ENCODE results near the gene CD2BP2. TPM values are rescaled to one million over a fixed set of nuclear protein-coding genes. Genes with fewer than 3 reads are reported as not detected.
A peak's percentile ranks its signal among the peaks of the same experiment; 100 is the strongest.

The CD2BP2 gene
- polyA plus RNA-seq, 1 of the 3 experiments (the other 2 are of a cell fraction), result 80.8 TPM

DNA sequence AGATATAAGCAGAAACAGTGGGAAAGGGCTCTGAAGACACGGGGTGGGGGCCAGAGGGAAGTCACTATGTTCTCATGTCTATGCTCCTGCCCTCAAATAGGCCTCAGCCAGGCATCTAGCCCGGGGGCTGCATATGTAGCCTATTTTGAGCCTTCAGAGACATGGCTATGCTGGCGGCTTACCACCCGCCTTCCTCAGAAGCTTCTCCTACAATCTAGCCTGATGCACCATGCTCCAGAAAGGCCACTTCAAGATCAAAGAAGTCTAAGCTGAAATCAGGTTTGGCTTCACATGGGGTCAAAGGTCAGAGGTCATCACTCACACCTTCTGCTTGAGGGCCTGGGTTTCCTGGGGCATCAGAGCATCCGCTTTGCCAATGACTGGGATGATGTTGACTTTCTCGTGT is 25.7 kb upstream of the CD2BP2 start (continued):
- TF ChIP-seq GABPA (IDR thresholded peaks at IDR 0.05; ENCODE audit: low read depth), result no peak
- TF ChIP-seq, protein P1, sequence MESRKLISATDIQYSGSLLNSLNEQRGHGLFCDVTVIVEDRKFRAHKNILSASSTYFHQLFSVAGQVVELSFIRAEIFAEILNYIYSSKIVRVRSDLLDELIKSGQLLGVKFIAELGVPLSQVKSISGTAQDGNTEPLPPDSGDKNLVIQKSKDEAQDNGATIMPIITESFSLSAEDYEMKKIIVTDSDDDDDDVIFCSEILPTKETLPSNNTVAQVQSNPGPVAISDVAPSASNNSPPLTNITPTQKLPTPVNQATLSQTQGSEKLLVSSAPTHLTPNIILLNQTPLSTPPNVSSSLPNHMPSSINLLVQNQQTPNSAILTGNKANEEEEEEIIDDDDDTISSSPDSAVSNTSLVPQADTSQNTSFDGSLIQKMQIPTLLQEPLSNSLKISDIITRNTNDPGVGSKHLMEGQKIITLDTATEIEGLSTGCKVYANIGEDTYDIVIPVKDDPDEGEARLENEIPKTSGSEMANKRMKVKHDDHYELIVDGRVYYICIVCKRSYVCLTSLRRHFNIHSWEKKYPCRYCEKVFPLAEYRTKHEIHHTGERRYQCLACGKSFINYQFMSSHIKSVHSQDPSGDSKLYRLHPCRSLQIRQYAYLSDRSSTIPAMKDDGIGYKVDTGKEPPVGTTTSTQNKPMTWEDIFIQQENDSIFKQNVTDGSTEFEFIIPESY (IDR thresholded peaks at IDR 0.05; ENCODE audit: borderline replicate concordance, low read depth), result no peak
- TF ChIP-seq, protein P2, sequence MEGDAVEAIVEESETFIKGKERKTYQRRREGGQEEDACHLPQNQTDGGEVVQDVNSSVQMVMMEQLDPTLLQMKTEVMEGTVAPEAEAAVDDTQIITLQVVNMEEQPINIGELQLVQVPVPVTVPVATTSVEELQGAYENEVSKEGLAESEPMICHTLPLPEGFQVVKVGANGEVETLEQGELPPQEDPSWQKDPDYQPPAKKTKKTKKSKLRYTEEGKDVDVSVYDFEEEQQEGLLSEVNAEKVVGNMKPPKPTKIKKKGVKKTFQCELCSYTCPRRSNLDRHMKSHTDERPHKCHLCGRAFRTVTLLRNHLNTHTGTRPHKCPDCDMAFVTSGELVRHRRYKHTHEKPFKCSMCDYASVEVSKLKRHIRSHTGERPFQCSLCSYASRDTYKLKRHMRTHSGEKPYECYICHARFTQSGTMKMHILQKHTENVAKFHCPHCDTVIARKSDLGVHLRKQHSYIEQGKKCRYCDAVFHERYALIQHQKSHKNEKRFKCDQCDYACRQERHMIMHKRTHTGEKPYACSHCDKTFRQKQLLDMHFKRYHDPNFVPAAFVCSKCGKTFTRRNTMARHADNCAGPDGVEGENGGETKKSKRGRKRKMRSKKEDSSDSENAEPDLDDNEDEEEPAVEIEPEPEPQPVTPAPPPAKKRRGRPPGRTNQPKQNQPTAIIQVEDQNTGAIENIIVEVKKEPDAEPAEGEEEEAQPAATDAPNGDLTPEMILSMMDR (IDR thresholded peaks at IDR 0.05), result no peak
- no peak for TF ChIP-seq SIN3A (IDR thresholded peaks at IDR 0.05; ENCODE audit: borderline replicate concordance, low read depth, low read length)

GRCh38 chr16:30380072-30380802 is 25.1 kb upstream of the CD2BP2 start:
- ChIA-PET CTCF (interaction anchor here (1.5 to 2.6 kb wide), 2 partner anchors 15 to 29 kb away, joined by 6 to 15 read pairs; partner anchors contain the start of gene ZNF48), POLR2A (interaction anchor here (5.1 kb wide), 1 partner anchor 14 kb away, joined by 33 read pairs; the partner anchor contains the start of gene ZNF48)
- no peak overlapping the region for H3K4me3 ChIP-seq (ENCODE audit: low read depth in 2 of 2, low read length in 1 of 2)
- H3K4me2 ChIP-seq, result no peak overlapping the region; the same call in 1 of the 2 replicates
- H3K79me2 ChIP-seq (ENCODE audit: insufficient read depth), result peaks cover 15% of the 10 kb centered on the region; the same call in 1 of the 2 replicates
- WGBS (ENCODE audit: low lambda C conversion rate), result 98% methylated on average over 4 of the region's 4 CpGs
- no peak for TF ChIP-seq TCF12 (IDR thresholded peaks at IDR 0.05)
- no peaks in the 10 kb centered on the region for H3K9me3 ChIP-seq
- peaks cover 6 to 9% of the 10 kb centered on the region in 2 experiments; a peak in 3 of 4 replicates for H3K4me1 ChIP-seq (ENCODE audit: control insufficient read depth in 1 of 2, insufficient read depth in 2 of 2, low read depth in 1 of 2, low read length in 1 of 2)
- no peak for DNase-seq
- H3K27me3 ChIP-seq (ENCODE audit: insufficient read depth), result no peaks in the 10 kb centered on the region
- H3K9me2 ChIP-seq, result no peaks in the 10 kb centered on the region
- H3F3A ChIP-seq (replicated peaks; ENCODE audit: insufficient read depth), result peaks cover 19% of the 10 kb centered on the region
- no peak overlapping the region for H2AFZ ChIP-seq (ENCODE audit: low read depth)
- H3K9ac ChIP-seq, result no peak overlapping the region
- no peak overlapping the region for H3K27ac ChIP-seq (ENCODE audit: low read depth in 2 of 2, low read length in 1 of 2)
- peaks cover 12% of the 10 kb centered on the region; the same call in 1 of the 2 replicates for H4K20me1 ChIP-seq (ENCODE audit: insufficient read depth)
- peaks cover 0 to 6% of the 10 kb centered on the region in 2 experiments for H3K36me3 ChIP-seq (replicated peaks in 1 of 2; ENCODE audit: control insufficient read depth in 1 of 2, insufficient read depth in 2 of 2, low read length in 1 of 2)

GRCh38 chr16:30379158-30379783 is 24.2 kb upstream of the CD2BP2 start:
- peaks cover 6 to 9% of the 10 kb centered on the region in 2 experiments; a peak in 3 of 4 replicates for H3K4me1 ChIP-seq (ENCODE audit: control insufficient read depth in 1 of 2, insufficient read depth in 2 of 2, low read depth in 1 of 2, low read length in 1 of 2)
- H2AFZ ChIP-seq (ENCODE audit: low read depth), result no peak overlapping the region
- H3F3A ChIP-seq (replicated peaks; ENCODE audit: insufficient read depth), result peaks cover 19% of the 10 kb centered on the region
- H4K20me1 ChIP-seq (ENCODE audit: insufficient read depth), result peaks cover 12% of the 10 kb centered on the region; the same call in 1 of the 2 replicates
- WGBS (ENCODE audit: low lambda C conversion rate), result 37% methylated on average over 19 of the region's 27 CpGs
- H3K4me3 ChIP-seq (ENCODE audit: low read depth in 2 of 2, low read length in 1 of 2), result peak overlapping the region; percentile 70 to 96
- no peaks in the 10 kb centered on the region for H3K9me2 ChIP-seq
- no peaks in the 10 kb centered on the region for H3K27me3 ChIP-seq (ENCODE audit: insufficient read depth)
- peaks cover 0 to 6% of the 10 kb centered on the region in 2 experiments for H3K36me3 ChIP-seq (replicated peaks in 1 of 2; ENCODE audit: control insufficient read depth in 1 of 2, insufficient read depth in 2 of 2, low read length in 1 of 2)
- no peak for DNase-seq
- CTCF ChIA-PET, result interaction anchor here (1.0 to 2.6 kb wide), 4 partner anchors 16 to 28 kb away, joined by 3 to 15 read pairs (median 7); partner anchors contain the start of genes ZNF48 and ZNF771
- peak overlapping the region; percentile 35 to 96; a peak in 3 of 4 replicates for H3K27ac ChIP-seq (ENCODE audit: low read depth in 2 of 2, low read length in 1 of 2)
- TF ChIP-seq TAF1 (IDR thresholded peaks at IDR 0.05; ENCODE audit: borderline replicate concordance, low read depth, low read length) (no peak), EP300 (IDR thresholded peaks at IDR 0.05; ENCODE audit: borderline replicate concordance in 1 of 2, low read depth in 1 of 2, low read length in 1 of 2) (no peak), FOXM1 (IDR thresholded peaks at IDR 0.05; ENCODE audit: low read depth) (no peak), GATA2 (CRISPR knock-in tag; IDR thresholded peaks at IDR 0.05) (no peak), EZH2phosphoT487 (IDR thresholded peaks at IDR 0.05; ENCODE audit: borderline replicate concordance, low read depth) (no peak), NRF1 (IDR thresholded peaks at IDR 0.05; ENCODE audit: low read depth, low read length) (no peak)
- TF ChIP-seq, protein P3, sequence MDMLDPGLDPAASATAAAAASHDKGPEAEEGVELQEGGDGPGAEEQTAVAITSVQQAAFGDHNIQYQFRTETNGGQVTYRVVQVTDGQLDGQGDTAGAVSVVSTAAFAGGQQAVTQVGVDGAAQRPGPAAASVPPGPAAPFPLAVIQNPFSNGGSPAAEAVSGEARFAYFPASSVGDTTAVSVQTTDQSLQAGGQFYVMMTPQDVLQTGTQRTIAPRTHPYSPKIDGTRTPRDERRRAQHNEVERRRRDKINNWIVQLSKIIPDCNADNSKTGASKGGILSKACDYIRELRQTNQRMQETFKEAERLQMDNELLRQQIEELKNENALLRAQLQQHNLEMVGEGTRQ (IDR thresholded peaks at IDR 0.05; ENCODE audit: borderline replicate concordance, low read depth, low read length), result no peak
- TF ChIP-seq, protein P4, sequence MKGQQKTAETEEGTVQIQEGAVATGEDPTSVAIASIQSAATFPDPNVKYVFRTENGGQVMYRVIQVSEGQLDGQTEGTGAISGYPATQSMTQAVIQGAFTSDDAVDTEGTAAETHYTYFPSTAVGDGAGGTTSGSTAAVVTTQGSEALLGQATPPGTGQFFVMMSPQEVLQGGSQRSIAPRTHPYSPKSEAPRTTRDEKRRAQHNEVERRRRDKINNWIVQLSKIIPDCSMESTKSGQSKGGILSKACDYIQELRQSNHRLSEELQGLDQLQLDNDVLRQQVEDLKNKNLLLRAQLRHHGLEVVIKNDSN (IDR thresholded peaks at IDR 0.05; ENCODE audit: borderline replicate concordance, low read depth), result no peak
- peak overlapping the region; percentile 100 for H3K4me2 ChIP-seq
- peak overlapping the region; percentile 97 for H3K9ac ChIP-seq
- peaks cover 15% of the 10 kb centered on the region; the same call in 1 of the 2 replicates for H3K79me2 ChIP-seq (ENCODE audit: insufficient read depth)
- H3K9me3 ChIP-seq, result no peaks in the 10 kb centered on the region
- POLR2A ChIA-PET, result no interaction called here

All from SK-N-SH (cell line).